PFSK-1 (cell line): ENCODE results near the gene ADAMTS7.

ENCODE experiments used
- FOXP2 ChIP-seq: optimal IDR thresholded peaks from 2 replicates; pipeline ENCODE3; 2011; ENCODE audit warnings: borderline replicate concordance, control low read depth, inconsistent platforms; ENCODE audit not compliant: insufficient read depth; ENCODE audit errors: extremely low read length, extremely low read depth
- POLR2AphosphoS5 ChIP-seq: IDR thresholded peaks from 2 replicates; pipeline ENCODE4 v1.6.1; 2012; ENCODE audit warnings: low read depth, mild to moderate bottlenecking, control low read depth, low read length, moderate library complexity
- SIN3A ChIP-seq: IDR thresholded peaks from 2 replicates; pipeline ENCODE4 v1.6.1; 2012; ENCODE audit warnings: mild to moderate bottlenecking, low read length, moderate library complexity, borderline replicate concordance; ENCODE audit not compliant: insufficient read depth
- TAF1 ChIP-seq: IDR thresholded peaks from 2 replicates; pipeline ENCODE4 v1.6.1; 2012; ENCODE audit warnings: low read length, control low read depth, borderline replicate concordance; ENCODE audit not compliant: insufficient read depth
- TF ChIP-seq, protein P1 (sequence below), 2 experiments: IDR thresholded peaks; 2 replicates each; pipeline versions ENCODE4 v1.6.1 to v1.8.0; 2011 to 2012; ENCODE audit warnings: low read depth in 2 of 2, low read length in 2 of 2, control low read depth in 1 of 2, inconsistent platforms in 1 of 2, mild to moderate bottlenecking in 1 of 2, moderate library complexity in 1 of 2; ENCODE audit not compliant: insufficient read depth in 1 of 2

ADAMTS7 gene

GRCh38 chr15:78757636-78757905, 53.7 kb downstream of the ADAMTS7 start:
- no peak for TF ChIP-seq SIN3A
- no peak for TF ChIP-seq FOXP2
- no peak for TF ChIP-seq TAF1
- TF ChIP-seq, protein P1, sequence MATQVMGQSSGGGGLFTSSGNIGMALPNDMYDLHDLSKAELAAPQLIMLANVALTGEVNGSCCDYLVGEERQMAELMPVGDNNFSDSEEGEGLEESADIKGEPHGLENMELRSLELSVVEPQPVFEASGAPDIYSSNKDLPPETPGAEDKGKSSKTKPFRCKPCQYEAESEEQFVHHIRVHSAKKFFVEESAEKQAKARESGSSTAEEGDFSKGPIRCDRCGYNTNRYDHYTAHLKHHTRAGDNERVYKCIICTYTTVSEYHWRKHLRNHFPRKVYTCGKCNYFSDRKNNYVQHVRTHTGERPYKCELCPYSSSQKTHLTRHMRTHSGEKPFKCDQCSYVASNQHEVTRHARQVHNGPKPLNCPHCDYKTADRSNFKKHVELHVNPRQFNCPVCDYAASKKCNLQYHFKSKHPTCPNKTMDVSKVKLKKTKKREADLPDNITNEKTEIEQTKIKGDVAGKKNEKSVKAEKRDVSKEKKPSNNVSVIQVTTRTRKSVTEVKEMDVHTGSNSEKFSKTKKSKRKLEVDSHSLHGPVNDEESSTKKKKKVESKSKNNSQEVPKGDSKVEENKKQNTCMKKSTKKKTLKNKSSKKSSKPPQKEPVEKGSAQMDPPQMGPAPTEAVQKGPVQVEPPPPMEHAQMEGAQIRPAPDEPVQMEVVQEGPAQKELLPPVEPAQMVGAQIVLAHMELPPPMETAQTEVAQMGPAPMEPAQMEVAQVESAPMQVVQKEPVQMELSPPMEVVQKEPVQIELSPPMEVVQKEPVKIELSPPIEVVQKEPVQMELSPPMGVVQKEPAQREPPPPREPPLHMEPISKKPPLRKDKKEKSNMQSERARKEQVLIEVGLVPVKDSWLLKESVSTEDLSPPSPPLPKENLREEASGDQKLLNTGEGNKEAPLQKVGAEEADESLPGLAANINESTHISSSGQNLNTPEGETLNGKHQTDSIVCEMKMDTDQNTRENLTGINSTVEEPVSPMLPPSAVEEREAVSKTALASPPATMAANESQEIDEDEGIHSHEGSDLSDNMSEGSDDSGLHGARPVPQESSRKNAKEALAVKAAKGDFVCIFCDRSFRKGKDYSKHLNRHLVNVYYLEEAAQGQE (IDR thresholded peaks at IDR 0.05; ENCODE audit: insufficient read depth in 1 of 2, low read depth in 2 of 2, low read length in 2 of 2): no peak
- no peak for TF ChIP-seq POLR2AphosphoS5

DNA sequence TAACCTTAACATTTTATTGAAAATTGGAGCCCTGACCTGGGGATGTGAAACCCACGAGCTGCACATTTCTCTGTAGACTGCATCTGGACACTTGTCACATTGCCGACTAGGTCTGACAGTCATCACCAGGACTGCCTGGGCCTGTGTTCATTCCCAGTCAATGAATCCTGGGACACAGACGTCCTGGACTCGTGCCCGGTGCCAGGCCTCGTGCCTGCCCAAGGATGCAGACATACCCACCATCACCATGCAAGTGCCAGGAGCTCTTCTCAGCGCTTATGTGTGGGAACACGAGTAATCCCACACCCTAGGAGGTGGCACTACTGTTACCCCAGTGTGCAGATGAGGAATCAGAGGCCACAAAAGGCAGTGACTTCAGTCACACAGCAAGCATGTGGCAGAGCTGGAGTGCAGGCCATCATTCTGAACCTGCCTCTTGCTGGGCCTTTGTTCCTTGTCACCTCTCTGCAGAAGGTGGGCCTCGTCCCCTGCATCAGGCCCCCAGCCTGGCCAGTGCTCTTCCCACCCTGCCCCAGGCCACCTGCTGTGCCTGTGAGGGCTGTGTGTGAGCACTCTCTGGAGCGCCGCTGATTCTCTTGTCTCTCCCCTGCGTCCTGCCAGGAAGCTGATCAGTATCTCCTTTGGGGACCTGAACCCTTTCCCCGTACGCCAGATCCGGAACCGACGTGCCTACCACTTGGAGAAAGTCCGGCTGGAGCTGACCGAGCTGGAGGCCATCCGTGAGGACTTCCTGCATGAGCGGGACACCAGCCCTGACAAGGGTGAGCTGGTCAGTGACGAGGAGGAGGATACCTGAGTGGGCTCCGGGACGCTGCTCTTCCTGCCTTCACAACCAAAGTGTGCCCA, 58.5 kb downstream of the ADAMTS7 start:
- TF ChIP-seq TAF1 (no peak), FOXP2 (no peak), POLR2AphosphoS5 (no peak), SIN3A (no peak)
- TF ChIP-seq, protein P1 (IDR thresholded peaks at IDR 0.05; ENCODE audit: insufficient read depth in 1 of 2, low read depth in 2 of 2, low read length in 2 of 2): no peak

- no peak for TF ChIP-seq FOXP2
Measured at GRCh38 chr15:78751602-78751979, 59.7 kb downstream of the ADAMTS7 start.

DNA sequence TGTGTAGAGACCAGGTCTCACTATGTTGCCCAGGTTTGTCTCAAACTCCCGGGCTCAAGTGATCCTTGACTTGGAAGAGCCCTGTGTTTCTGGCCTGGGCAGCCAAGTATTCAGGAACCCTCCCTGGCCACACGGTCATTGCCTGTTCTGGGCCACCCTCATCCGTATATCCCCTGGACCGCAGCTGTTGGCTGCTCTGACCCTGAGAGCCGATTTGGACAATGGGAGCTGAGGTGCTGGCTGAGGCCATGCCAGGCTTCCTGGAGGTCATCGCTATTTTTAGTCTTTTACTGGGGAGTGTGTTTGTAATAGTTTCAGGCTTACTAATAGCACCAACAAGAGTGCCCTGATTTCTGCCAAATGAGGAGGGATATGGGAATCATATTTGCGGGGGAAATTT, 60.7 kb downstream of the ADAMTS7 start:
- no peak for TF ChIP-seq POLR2AphosphoS5
- no peak for TF ChIP-seq FOXP2
- TF ChIP-seq SIN3A: no peak
- TF ChIP-seq, protein P1 (IDR thresholded peaks at IDR 0.05; ENCODE audit: insufficient read depth in 1 of 2, low read depth in 2 of 2, low read length in 2 of 2): no peak
- no peak for TF ChIP-seq TAF1

DNA sequence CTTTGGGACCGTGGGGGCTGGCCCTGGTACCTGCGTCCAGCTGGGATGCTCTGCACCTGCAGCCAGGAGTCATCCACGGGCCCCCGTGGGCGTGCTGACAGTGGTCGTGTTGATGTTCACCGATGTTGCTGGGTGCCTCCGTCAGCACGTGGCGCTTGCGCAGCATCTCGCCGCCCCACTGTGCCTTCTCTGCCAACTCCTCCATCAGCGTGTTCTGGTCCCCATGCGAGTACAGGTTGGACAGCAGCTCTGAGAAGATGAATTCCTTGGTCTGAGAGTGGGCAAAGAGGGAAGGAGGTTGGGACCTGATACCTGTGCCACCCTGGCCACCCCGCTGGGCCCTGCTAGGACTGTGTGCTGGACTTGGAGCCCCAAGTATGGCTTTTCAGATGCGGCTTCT, 61.4 kb downstream of the ADAMTS7 start:
- TF ChIP-seq TAF1 (no peak), POLR2AphosphoS5 (no peak), SIN3A (no peak), FOXP2 (no peak)
- TF ChIP-seq, protein P1 (IDR thresholded peaks at IDR 0.05; ENCODE audit: insufficient read depth in 1 of 2, low read depth in 2 of 2, low read length in 2 of 2): no peak
